ENCODE results near the gene ANKDD1B.

GRCh38 chr5:75571547-75571946 lies 39.7 kb upstream of the ANKDD1B start:
- TF ChIP-seq CTCF (IDR thresholded peaks at IDR 0.05) (no peak), MXI1 (IDR thresholded peaks at IDR 0.05; ENCODE audit: low read depth, low read length) (no peak), NFIC (IDR thresholded peaks at IDR 0.05; ENCODE audit: borderline replicate concordance) (no peak), RAD21 (IDR thresholded peaks at IDR 0.05; ENCODE audit: low read length) (no peak), POLR2AphosphoS5 (IDR thresholded peaks at IDR 0.05; ENCODE audit: low read depth, low read length) (no peak)
- TF ChIP-seq, protein P1, sequence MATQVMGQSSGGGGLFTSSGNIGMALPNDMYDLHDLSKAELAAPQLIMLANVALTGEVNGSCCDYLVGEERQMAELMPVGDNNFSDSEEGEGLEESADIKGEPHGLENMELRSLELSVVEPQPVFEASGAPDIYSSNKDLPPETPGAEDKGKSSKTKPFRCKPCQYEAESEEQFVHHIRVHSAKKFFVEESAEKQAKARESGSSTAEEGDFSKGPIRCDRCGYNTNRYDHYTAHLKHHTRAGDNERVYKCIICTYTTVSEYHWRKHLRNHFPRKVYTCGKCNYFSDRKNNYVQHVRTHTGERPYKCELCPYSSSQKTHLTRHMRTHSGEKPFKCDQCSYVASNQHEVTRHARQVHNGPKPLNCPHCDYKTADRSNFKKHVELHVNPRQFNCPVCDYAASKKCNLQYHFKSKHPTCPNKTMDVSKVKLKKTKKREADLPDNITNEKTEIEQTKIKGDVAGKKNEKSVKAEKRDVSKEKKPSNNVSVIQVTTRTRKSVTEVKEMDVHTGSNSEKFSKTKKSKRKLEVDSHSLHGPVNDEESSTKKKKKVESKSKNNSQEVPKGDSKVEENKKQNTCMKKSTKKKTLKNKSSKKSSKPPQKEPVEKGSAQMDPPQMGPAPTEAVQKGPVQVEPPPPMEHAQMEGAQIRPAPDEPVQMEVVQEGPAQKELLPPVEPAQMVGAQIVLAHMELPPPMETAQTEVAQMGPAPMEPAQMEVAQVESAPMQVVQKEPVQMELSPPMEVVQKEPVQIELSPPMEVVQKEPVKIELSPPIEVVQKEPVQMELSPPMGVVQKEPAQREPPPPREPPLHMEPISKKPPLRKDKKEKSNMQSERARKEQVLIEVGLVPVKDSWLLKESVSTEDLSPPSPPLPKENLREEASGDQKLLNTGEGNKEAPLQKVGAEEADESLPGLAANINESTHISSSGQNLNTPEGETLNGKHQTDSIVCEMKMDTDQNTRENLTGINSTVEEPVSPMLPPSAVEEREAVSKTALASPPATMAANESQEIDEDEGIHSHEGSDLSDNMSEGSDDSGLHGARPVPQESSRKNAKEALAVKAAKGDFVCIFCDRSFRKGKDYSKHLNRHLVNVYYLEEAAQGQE (IDR thresholded peaks at IDR 0.05; ENCODE audit: low read depth, low read length), result no peak

Measured in SK-N-SH (cell line).